ENCODE measurements around the gene RARRES2. TPM values are rescaled to one million over a fixed set of nuclear protein-coding genes. Genes with fewer than 3 reads are reported as not detected.

Gene RARRES2
- total and polyA plus RNA-seq, 2 of the 13 experiments (the other 11 are each of a cell fraction or from before 2014, with no cell fraction given): 134 to 172 TPM

DNA sequence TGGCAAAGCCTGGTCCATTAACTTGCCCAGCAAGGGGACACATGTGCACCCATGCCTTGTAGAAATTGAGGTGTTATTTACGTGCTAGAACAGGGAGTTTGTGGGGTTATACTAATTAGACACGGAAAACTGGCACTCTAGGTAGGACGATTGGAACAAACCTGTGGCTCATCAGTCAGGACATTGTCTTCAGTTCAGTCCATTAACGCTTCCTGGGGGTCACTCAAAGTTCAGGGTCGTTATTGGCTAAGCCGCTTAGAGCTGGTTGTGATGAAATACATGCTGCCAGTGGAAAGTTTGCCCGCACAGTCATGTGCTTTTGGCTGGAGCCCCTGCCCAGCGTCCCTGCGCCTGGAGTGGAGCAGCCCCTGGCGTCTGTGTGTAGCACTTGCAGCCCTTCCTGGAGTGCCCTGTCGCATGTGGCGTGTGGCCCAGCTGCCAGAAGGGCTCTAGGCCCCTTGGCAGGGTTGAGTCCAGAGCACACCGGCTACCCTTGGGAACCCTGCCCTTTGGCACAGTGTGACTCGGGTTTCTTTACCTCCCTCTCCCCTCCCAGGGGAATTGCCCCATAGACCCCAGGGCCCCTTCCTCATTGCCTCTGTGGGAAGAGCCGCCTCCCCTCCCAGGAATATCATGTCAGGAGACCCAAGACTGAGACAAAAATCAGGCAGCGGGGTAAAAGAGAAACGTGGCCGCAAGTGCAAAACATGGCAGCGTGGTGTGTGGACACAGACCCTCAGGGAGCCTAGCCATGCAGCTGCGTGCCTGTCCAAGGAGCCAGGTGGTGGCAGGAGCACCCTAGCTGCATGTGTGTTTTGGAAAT lies 47.5 kb upstream of the RARRES2 start (continued):
- peak; percentile 85; the same call in 1 of the 2 replicates for TF ChIP-seq ZBTB42 (CRISPR knock-in tag; IDR thresholded peaks at IDR 0.05)
- 0 out of 2 replicates have a peak, but pooled peaks have one; percentile 59 for TF ChIP-seq CAMTA2 (CRISPR knock-in tag; IDR thresholded peaks at IDR 0.05; ENCODE audit: borderline replicate concordance)
- TF ChIP-seq, protein P1, sequence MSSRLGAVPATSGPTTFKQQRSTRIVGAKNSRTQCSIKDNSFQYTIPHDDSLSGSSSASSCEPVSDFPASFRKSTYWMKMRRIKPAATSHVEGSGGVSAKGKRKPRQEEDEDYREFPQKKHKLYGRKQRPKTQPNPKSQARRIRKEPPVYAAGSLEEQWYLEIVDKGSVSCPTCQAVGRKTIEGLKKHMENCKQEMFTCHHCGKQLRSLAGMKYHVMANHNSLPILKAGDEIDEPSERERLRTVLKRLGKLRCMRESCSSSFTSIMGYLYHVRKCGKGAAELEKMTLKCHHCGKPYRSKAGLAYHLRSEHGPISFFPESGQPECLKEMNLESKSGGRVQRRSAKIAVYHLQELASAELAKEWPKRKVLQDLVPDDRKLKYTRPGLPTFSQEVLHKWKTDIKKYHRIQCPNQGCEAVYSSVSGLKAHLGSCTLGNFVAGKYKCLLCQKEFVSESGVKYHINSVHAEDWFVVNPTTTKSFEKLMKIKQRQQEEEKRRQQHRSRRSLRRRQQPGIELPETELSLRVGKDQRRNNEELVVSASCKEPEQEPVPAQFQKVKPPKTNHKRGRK (CRISPR knock-in tag; IDR thresholded peaks at IDR 0.05): no peak
- TF ChIP-seq, protein P2, sequence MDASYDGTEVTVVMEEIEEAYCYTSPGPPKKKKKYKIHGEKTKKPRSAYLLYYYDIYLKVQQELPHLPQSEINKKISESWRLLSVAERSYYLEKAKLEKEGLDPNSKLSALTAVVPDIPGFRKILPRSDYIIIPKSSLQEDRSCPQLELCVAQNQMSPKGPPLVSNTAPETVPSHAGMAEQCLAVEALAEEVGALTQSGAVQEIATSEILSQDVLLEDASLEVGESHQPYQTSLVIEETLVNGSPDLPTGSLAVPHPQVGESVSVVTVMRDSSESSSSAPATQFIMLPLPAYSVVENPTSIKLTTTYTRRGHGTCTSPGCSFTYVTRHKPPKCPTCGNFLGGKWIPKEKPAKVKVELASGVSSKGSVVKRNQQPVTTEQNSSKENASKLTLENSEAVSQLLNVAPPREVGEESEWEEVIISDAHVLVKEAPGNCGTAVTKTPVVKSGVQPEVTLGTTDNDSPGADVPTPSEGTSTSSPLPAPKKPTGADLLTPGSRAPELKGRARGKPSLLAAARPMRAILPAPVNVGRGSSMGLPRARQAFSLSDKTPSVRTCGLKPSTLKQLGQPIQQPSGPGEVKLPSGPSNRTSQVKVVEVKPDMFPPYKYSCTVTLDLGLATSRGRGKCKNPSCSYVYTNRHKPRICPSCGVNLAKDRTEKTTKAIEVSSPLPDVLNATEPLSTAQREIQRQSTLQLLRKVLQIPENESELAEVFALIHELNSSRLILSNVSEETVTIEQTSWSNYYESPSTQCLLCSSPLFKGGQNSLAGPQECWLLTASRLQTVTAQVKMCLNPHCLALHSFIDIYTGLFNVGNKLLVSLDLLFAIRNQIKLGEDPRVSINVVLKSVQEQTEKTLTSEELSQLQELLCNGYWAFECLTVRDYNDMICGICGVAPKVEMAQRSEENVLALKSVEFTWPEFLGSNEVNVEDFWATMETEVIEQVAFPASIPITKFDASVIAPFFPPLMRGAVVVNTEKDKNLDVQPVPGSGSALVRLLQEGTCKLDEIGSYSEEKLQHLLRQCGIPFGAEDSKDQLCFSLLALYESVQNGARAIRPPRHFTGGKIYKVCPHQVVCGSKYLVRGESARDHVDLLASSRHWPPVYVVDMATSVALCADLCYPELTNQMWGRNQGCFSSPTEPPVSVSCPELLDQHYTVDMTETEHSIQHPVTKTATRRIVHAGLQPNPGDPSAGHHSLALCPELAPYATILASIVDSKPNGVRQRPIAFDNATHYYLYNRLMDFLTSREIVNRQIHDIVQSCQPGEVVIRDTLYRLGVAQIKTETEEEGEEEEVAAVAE (CRISPR knock-in tag; IDR thresholded peaks at IDR 0.05; ENCODE audit: borderline replicate concordance): peak; percentile 80; the same call in 1 of the 2 replicates
- TF ChIP-seq, protein P3, sequence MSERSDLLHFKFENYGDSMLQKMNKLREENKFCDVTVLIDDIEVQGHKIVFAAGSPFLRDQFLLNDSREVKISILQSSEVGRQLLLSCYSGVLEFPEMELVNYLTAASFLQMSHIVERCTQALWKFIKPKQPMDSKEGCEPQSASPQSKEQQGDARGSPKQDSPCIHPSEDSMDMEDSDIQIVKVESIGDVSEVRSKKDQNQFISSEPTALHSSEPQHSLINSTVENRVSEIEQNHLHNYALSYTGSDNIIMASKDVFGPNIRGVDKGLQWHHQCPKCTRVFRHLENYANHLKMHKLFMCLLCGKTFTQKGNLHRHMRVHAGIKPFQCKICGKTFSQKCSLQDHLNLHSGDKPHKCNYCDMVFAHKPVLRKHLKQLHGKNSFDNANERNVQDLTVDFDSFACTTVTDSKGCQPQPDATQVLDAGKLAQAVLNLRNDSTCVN (CRISPR knock-in tag; IDR thresholded peaks at IDR 0.05; ENCODE audit: borderline replicate concordance): peak; percentile 75; the same call in 1 of the 2 replicates
- TF ChIP-seq ZNF615 (CRISPR knock-in tag; IDR thresholded peaks at IDR 0.05; ENCODE audit: borderline replicate concordance): no peak; the same call in 1 of the 2 replicates
- no peak for TF ChIP-seq ADNP (CRISPR knock-in tag; IDR thresholded peaks at IDR 0.05)
- peak; percentile 96 for TF ChIP-seq HDAC2 (CRISPR knock-in tag; IDR thresholded peaks at IDR 0.05)
- TF ChIP-seq TBL1XR1 (IDR thresholded peaks at IDR 0.05; ENCODE audit: borderline replicate concordance, low read length, partially characterized antibody): peak; percentile 88
- peak; percentile 84 for TF ChIP-seq DPF2 (CRISPR knock-in tag; IDR thresholded peaks at IDR 0.05; ENCODE audit: borderline replicate concordance, low read depth)
- no peak; the same call in 1 of the 2 replicates for TF ChIP-seq ZFP36L2 (CRISPR knock-in tag; IDR thresholded peaks at IDR 0.05)
- TF ChIP-seq, protein P4, sequence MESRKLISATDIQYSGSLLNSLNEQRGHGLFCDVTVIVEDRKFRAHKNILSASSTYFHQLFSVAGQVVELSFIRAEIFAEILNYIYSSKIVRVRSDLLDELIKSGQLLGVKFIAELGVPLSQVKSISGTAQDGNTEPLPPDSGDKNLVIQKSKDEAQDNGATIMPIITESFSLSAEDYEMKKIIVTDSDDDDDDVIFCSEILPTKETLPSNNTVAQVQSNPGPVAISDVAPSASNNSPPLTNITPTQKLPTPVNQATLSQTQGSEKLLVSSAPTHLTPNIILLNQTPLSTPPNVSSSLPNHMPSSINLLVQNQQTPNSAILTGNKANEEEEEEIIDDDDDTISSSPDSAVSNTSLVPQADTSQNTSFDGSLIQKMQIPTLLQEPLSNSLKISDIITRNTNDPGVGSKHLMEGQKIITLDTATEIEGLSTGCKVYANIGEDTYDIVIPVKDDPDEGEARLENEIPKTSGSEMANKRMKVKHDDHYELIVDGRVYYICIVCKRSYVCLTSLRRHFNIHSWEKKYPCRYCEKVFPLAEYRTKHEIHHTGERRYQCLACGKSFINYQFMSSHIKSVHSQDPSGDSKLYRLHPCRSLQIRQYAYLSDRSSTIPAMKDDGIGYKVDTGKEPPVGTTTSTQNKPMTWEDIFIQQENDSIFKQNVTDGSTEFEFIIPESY (CRISPR knock-in tag; IDR thresholded peaks at IDR 0.05): peak; percentile 87
- TF ChIP-seq ZNF329 (CRISPR knock-in tag; IDR thresholded peaks at IDR 0.05; ENCODE audit: low read depth): no peak
- TF ChIP-seq HNRNPL (IDR thresholded peaks at IDR 0.05; ENCODE audit: low read depth, low read length): peak; percentile 94
- TF ChIP-seq ZNF335 (CRISPR knock-in tag; IDR thresholded peaks at IDR 0.05): peak; percentile 72; the same call in 1 of the 2 replicates
- TF ChIP-seq, protein P5, sequence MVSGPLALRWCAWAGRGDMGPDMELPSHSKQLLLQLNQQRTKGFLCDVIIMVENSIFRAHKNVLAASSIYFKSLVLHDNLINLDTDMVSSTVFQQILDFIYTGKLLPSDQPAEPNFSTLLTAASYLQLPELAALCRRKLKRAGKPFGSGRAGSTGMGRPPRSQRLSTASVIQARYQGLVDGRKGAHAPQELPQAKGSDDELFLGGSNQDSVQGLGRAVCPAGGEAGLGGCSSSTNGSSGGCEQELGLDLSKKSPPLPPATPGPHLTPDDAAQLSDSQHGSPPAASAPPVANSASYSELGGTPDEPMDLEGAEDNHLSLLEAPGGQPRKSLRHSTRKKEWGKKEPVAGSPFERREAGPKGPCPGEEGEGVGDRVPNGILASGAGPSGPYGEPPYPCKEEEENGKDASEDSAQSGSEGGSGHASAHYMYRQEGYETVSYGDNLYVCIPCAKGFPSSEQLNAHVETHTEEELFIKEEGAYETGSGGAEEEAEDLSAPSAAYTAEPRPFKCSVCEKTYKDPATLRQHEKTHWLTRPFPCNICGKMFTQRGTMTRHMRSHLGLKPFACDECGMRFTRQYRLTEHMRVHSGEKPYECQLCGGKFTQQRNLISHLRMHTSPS (CRISPR knock-in tag; IDR thresholded peaks at IDR 0.05; ENCODE audit: low read depth): peak; percentile 95
- TF ChIP-seq RFX5 (IDR thresholded peaks at IDR 0.05; ENCODE audit: low read depth, low read length): no peak

All from HepG2 (cell line).